Fibroblast of skin of scalp (primary cell): Measurements from ENCODE around the gene ZNF609. TPM values are rescaled to one million over a fixed set of nuclear protein-coding genes. Genes with fewer than 3 reads are reported as not detected.
A peak's percentile ranks its signal among the peaks of the same experiment; 100 is the strongest.

ENCODE experiments used
- DNase-seq: peaks from one replicate; pipeline ENCODE4 v3.0.0-alpha.2; 2013
- polyA plus RNA-seq, 2 experiments: library from polyadenylated mRNA; unstranded; fragments of 120-200 nt; gene quantifications; one replicate each; pipeline ENCODE4 v1.2.1, GENCODE V29; 2013; ENCODE audit not compliant: insufficient read length in 2 of 2

The ZNF609 gene, protein sequence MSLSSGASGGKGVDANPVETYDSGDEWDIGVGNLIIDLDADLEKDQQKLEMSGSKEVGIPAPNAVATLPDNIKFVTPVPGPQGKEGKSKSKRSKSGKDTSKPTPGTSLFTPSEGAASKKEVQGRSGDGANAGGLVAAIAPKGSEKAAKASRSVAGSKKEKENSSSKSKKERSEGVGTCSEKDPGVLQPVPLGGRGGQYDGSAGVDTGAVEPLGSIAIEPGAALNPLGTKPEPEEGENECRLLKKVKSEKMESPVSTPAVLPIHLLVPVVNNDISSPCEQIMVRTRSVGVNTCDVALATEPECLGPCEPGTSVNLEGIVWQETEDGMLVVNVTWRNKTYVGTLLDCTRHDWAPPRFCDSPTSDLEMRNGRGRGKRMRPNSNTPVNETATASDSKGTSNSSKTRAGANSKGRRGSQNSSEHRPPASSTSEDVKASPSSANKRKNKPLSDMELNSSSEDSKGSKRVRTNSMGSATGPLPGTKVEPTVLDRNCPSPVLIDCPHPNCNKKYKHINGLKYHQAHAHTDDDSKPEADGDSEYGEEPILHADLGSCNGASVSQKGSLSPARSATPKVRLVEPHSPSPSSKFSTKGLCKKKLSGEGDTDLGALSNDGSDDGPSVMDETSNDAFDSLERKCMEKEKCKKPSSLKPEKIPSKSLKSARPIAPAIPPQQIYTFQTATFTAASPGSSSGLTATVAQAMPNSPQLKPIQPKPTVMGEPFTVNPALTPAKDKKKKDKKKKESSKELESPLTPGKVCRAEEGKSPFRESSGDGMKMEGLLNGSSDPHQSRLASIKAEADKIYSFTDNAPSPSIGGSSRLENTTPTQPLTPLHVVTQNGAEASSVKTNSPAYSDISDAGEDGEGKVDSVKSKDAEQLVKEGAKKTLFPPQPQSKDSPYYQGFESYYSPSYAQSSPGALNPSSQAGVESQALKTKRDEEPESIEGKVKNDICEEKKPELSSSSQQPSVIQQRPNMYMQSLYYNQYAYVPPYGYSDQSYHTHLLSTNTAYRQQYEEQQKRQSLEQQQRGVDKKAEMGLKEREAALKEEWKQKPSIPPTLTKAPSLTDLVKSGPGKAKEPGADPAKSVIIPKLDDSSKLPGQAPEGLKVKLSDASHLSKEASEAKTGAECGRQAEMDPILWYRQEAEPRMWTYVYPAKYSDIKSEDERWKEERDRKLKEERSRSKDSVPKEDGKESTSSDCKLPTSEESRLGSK (N-terminal part only)
- 17.6 TPM for polyA plus RNA-seq (2013, experiment 1 of 2; ENCODE audit: insufficient read length)
- 18.6 TPM for polyA plus RNA-seq (2013, experiment 2 of 2; ENCODE audit: insufficient read length)

DNA sequence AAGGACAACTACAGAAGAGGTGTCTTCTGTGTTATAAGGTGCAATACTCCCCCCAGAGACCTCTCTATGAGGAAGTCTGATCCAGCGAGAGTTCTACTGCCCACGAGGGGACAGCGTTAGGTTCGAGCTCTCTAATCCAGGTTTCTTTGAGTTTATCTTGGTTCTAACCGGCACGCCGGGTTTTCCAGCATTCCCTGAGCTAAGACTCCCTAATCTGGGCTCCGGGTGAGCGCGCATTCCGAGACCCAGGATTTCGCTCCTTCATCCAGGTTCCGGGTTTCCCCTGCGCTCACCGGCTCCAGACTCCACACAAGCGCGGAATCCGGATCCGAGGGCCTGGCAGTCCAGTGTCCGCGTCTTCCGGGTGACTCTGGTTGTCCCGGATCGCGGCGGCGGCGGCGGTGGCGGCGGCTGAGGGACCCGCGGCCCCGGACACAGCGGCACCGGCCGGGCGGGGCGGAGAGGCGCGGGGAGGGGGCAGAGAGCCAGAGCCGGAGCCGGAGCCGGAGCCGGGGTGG, at the start of gene ZNF609:
Gene ZNF609 (plus strand): TSS at position 373 of the 518 bp plus-strand sequence. CDS start 38,842 bp downstream, outside the sequence.
- peak; percentile 96 for DNase-seq

DNA sequence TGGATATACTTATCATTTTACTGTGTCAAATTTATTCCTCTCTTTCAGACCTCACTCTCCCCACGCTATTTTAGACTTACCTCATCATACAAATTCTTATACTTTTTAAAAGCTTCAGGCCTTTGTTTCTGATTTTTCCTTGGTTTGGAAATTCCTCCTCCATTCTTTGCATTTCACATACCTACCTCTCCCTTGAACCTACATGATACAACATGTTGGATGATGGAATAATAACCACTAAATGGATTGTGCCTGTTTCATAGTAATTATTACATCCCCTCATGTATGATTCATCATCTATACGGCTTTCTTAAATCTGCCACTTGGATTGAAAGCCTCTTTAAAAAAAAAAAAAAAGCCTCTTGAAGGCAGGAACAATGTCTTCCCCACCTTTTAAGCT, 48.2 kb upstream of the ZNF609 start:
- DNase-seq = no peak

DNA sequence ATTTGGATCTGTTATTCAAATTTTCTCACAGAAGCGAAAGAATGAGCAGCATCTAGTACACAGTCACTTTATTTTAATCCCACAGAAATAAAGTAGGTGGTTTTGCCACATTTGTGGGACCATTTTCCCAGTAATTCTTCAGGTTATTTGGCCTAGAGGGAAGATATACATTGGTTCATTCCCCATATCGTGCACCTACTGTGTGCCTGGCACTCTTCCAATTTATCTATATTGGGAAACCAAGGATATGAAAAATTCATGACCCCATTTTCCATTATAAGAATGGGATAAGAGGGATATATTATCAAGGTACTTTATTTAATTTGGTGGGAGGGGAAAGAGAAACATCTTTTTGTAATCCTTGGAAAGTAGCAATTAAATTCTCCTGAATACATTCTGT, 37.7 kb upstream of the ZNF609 start:
- DNase-seq = no peak

DNA sequence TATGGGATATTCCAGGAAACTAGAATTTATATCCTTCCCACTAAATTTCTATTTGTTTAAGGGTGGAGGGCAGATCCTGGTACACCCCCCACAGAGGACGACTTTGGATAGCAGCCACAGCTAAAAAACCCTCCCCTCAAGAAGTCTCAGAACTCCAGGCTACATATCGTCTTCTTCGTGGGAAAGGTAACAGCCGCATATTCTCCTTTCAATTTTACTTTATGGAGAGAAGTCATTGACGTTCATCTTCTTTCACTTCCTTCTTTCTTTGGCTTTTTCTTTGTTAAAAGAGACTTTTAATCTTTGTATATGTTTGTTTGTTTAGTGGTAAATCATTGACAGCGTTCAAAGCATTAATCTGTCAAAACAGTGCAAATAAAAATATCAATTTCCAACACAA, 36.4 kb upstream of the ZNF609 start:
- DNase-seq = no peak

DNA sequence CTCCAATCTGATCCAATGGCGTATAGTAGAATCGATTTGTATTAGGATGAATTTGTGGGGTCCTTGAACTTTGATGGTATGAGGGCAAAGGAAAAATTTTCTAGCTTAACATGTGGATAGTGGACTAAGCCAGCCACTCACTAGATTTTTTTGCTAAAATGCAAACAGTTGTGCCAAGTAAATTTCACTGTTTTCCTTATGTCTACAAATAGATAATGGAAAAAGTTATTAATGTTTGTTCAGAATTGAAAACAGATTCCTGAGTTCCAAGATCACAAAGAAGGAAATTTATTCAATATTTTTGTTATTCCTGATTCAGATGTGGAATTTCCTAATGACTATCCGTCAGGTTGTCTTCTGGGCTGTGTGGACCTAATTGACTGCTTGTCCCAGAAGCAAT, 35.2 kb upstream of the ZNF609 start:
- DNase-seq = no peak

DNA sequence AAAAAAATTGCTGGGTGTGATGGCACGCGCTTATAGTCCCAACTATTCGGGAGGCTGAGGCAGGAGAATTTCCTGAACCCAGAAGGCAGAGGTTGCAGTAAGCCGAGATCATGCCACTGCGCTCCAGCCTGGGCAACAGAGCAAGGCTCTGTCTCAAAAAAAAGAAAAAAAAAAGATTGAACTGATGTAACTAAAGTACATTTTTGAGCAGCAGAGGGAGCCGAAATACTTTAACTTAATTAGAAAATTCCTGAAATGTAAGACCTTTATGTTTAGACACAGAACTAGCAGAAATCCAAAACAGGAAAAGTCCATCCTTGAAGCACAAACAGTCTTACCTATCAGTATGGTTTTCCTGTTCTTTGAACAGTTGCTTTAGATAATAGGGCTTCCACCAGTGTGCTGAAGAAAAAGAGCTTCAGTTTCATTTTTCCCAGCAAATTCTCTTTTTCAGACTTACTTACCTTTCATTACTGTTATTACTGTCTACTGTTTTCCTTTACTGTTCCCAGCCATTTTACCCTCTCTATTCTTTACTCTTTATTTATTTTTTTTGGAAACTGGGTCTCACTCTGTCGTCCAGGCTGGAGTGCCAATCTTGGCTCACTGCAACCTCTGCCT, 33.4 kb upstream of the ZNF609 start:
- DNase-seq = peak; percentile 45

DNA sequence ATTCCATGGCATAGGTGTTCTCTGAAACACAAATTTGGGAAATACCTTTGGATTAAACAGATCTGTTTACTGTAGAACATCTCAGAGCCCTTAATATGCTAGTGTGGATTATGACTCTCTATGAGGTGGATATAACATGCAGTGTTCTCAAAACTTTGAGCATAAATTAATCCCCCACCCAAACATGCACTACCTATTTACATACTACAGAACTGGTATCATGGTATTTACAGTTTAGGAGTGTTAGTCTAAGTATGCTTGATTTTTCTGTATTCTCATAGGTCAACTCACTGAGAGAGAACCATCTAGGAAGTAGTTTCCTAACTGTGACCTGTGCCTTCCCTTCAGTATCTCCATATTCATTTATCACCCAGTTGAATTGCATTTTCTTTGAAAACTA, 30.9 kb upstream of the ZNF609 start:
- no peak for DNase-seq

DNA sequence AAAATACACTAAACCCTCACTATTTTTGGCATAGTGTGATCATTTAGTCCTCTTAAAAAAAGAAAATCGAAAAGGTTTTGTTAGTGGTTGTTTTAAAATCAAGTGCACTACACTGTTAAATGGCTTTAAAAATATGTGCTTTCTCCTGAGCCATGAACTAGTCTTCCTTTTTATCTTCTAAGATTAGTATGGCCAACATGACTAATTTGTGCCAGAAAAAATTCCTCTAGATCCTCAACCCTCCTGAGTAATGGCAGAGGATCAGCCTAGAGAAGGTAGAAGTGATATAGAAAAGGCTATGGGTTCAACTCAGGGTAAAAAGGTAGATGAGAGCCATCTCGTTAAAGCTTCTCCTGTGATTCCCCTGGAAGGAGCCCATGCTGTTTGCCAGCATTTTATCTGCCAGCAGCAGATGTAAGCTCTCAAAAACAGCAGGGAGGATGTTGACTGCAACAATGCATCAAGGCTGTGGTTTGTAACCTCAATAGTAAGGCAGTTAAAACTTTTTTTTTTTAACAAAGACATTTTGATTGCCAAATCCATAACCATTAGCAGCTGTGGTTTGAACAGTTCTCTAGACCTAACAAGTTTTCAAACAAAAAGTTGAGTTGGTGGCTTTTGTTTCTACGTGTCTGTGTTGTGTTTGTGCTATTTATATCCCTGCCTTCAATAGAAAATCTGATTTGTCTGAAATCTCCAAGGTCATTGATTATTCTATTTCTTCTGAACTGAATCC, 30.2 kb upstream of the ZNF609 start:
- DNase-seq = peak; percentile 88

DNA sequence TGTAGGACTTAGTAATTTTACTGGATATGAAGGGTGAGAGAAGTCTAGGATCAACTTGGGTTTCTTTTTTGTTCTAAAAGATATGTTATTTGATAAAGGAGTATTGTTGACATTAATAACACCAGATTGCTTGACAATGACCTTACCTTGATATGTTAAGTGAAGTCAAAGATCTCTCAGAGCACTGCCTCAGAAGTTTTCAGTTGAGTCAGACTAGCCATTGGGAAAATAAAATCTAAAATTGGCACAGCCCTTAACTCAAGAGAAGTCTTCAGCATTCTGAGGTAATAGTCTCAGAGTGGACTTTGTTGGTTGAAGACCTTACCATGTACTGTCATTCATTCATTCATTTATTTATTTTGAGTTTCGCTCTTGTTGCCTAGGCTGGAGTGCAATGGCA, 22.4 kb upstream of the ZNF609 start:
- no peak for DNase-seq

DNA sequence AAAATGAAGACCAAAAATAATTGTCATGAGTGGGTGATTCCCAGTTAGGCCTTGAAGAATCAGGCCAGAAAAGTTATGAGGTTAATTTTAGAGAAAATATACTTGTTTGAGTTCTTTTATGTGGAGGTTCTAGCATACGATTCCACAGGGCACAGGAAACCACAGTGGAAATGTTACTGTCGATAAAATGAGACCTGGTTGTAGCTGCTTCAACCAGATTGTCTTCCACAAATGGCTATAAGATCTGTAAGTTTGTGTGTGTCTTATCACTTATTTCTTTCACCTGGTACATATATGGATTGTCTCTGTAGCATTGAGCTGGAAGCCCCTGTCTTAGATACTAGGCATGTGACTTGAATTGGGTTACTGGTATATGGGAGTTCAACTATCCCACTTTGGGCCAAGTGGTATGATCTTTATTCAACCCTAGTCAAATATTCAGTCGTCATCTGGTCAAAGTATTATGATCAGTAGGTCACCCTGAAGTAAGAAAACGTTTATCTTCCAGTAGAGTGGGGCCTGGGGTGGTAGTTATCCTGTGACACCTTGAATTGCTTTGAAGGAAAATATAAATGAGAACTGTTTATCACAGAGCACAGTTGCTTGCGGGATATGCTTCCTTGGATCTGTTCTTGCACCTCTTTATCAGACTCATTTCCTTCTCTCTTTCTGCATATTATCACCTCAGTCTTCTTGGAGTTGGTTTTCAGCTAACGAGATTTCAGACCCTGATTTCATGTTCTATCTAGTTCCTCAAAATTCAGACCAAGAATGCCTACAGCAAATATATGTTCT, 21.5 kb upstream of the ZNF609 start:
- DNase-seq = no peak

DNA sequence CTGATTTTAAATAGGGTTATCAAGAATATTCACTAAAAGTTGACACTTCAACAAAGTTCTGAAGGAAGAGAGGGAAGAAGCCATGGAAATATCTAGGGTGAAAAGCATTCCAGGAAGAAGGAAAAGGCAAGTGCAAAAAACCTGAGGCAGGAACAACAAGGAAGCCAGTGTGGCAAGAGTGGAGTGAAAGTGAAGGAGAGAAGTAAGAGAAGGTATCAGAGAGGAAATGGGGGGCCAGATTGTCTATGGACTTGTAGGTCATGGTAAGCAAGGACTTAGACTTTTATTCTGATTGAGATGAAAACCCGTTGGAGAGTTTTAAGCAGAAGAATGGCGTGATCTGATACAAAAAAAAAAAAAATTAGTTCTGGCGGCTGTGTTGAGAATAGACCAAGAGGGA, 18.5 kb upstream of the ZNF609 start:
- DNase-seq = no peak

DNA sequence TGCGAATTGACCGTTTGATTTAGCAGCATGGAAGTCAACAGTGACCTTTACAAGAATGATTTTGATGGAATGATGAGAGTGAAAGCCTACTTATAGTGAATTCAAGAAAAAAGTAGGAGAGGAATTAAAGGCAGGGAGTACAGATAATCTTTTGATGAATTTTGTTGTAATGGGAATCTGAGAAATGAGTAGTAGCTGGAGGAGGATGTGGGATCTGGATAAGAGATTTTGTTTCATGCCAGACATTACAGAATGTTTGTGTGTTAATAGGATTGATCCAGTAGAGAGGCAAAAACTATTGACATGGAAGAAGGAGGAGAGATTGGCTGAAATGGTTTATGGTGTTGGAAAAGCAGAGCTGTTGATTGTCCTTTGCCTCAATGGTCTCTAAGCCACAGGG, 17.4 kb upstream of the ZNF609 start:
- no peak for DNase-seq

DNA sequence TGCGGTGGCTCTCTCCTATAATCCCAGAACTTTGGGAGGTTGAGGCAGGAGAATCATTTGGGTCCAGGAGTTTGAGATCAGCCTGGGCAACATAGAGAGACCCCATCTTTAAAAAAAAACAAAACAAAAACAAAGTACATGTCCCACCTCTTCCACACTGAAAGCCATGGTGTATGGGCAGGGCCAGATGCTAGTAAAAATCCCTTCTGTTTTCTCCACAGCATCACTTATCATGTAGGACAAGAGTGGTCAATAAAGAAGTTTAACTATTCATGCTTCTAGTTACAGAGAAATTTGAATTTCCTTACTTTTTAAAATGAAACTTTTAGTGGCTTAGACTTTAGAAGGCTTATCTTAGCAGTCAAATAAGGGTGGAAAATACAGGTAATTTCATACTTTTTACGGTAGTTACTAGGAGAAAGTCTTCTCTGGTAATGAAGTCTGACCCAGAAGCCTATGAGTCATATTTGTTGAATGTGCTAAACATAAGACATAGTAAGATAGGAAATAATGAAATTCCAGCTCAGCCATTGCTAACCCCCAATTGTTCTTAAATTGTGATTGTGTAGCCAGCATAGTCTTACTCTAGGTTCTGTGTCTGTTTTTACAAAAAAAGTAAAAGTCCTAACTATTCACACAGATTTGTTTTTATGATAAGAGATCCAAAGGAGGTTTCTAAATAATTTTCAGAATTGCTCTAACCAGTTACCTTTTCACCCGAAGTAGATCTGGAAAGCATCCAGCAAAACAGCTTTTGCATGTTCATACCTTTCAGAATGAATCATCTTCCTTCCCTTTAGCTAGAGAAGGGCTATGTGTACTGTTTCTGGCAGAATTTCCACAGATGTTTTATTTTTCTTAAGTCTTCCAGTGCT, 16.4 kb upstream of the ZNF609 start:
- DNase-seq = peak; percentile 66

DNA sequence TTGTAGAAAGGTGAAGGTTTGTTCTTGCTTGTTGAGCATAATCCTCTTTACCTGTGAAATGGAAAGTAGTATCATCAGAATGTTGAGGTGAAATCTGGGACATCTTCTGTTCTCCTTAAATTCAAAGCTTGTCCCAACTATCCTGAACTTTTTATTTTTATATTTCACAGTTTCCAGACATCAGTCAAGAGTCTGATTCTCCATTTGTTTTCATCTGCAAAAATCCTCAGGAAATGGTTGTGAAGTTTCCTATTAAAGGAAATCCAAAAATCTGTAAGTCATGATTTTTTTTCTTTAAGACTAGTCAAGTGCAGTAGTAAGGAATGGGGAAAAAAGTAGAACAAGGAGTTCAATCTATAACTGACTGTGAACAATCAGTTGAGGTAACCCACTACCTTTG, 15.5 kb upstream of the ZNF609 start:
- DNase-seq = no peak

DNA sequence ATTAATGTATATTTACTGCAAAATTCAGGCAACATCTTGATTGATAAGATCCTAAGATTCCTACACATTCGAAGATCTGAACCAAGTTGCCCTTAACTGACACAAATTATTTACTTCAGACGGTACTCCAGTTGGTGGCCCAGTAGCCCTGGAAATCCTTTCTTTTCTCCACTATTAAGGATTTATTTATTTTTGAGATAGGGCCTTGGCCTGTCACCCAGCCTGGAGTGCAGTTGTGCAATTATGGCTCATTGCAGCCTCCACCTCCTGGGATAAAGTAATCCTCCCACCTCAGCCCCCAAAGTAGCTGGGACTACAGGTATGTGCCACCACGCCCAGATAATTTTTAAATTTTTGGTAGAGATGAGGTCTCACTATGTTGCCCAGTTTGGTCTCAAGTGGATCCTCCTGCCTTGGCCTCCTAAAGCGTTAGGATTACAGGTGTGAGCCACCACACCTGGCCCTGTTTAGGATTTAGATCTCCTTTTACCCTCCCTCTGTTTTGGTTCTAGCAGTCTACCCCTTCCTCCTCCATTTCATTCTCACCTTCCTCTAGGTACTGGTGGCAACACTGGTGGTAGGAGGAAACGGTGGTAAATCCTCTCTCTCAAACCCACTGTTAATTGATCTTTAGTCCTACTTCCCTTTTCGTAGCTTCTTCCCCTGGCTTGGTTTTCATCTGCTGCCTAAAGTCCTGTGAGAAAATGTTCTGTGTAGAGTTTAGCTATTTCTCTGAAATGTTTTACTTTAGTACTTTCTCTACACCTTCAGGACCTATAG, 12.7 kb upstream of the ZNF609 start:
- no peak for DNase-seq

DNA sequence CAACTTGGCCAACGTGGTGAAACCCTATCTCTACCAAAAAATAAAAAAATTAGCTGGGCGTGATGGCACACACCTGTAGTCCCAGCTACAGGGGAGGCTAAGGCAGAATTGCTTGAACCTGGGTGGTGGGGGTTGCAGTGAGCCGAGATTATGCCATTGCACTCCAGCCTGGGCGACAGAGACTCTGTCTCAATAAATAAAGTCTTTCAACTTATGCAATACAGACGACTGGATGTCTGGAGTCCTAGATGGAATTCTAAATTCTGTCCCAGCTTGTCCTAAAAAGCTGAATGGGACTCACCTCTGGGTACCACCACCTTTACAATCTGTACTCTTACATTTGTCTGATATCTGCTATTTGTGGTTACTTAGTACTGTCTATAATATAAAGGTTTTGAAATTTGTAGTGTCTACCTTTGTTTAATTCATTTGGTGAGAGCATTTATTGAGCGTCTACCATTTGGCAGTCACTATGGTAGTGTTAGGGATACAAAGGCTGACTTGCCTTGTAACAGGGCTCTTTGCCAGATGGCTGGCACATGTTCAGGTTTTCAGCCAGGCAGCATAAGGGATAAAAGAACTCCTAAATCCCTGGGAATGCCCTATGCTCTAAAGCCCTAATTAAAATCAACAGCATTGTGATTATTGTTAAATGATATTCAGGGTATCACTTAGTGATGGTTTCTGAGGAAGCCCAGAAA, 7.2 kb upstream of the ZNF609 start:
- no peak for DNase-seq

DNA sequence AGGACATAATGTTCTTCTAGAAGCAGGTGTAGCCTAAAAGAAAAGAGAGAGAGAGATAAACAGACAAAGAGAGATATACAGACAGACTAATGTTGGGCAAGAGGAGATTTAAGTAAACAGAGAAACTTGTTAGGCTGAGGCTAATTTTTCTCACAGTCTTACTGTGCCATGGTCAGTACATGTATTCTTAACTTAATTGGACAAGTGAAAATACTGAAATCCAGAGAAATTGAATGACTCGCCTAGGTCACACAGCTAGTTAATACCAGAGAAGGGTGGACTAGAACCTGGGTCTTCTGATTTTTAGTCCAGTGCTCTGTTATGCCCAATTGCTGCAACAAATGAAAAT, 6.7 kb upstream of the ZNF609 start:
- no peak for DNase-seq

DNA sequence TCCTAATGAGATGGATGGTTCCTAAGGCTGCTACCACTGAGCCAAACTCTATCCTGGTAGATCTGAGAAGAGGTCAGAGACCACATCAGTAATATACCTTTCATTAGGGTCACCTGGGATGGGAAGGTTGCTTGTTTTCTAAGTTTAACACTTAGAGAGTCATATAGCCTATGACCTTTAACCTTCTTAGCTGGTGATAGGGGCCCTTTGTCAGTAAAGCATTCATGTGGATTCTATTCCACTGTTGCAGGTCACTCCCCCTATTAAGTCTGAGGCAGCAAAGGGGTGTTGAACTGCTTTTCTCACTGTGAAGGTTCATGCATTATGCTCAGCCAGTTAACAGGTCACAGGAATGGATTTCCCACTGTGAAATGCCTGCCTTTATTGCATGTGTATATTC, 6.1 kb upstream of the ZNF609 start:
- no peak for DNase-seq
